Glutamatergic neuron (in vitro differentiated cells): ENCODE results near the gene SIAH2. TPM values are rescaled to one million over a fixed set of nuclear protein-coding genes. Genes with fewer than 3 reads are reported as not detected.

ENCODE experiments used
- DNase-seq: peaks from one replicate; pipeline ENCODE4 v3.0.0; 2022
- H3K27ac Mint-ChIP-seq: one replicate; pipeline ENCODE4 v1.8.0; 2020; ENCODE audit warnings: mild to moderate bottlenecking, mixed read lengths, inconsistent platforms; ENCODE audit not compliant: unreplicated experiment
- H3K27me3 Mint-ChIP-seq: one replicate; pipeline ENCODE4 v1.8.0; 2020; ENCODE audit warnings: mild to moderate bottlenecking, moderate library complexity, mixed read lengths, inconsistent platforms; ENCODE audit not compliant: unreplicated experiment
- H3K36me3 Mint-ChIP-seq: one replicate; pipeline ENCODE4 v1.8.0; 2020; ENCODE audit warnings: mild to moderate bottlenecking, mixed read lengths, inconsistent platforms; ENCODE audit not compliant: unreplicated experiment
- H3K4me1 Mint-ChIP-seq: one replicate; pipeline ENCODE4 v1.8.0; 2020; ENCODE audit warnings: mild to moderate bottlenecking, low read depth, mixed read lengths, inconsistent platforms; ENCODE audit not compliant: unreplicated experiment
- H3K4me3 Mint-ChIP-seq: one replicate; pipeline ENCODE4 v1.8.0; 2020; ENCODE audit warnings: mild to moderate bottlenecking, mixed read lengths, inconsistent platforms; ENCODE audit not compliant: unreplicated experiment
- H3K9me3 Mint-ChIP-seq: one replicate; pipeline ENCODE4 v1.8.0; 2020; ENCODE audit warnings: mild to moderate bottlenecking, moderate library complexity, mixed read lengths, inconsistent platforms; ENCODE audit not compliant: unreplicated experiment
- total RNA-seq: library from RNA; stranded (reverse); fragmentation: NEBNext Ultra II Directional; extraction: Animal tissue kit (Norgen Biotek cat#: 25700); gene quantifications from one replicate; pipeline ENCODE4 v1.2.1, GENCODE V29; 2021; ENCODE audit not compliant: unreplicated experiment
- TF ChIP-seq, protein P1 (sequence below): fragments of 200-600 bp; sonication (generic); IDR thresholded peaks from one replicate; pipeline ENCODE4 v1.5.0; 2021; ENCODE audit not compliant: partially characterized antibody, unreplicated experiment

The SIAH2 gene
- total RNA-seq, 1 donor from 2014 or later: 9.6 TPM

DNA sequence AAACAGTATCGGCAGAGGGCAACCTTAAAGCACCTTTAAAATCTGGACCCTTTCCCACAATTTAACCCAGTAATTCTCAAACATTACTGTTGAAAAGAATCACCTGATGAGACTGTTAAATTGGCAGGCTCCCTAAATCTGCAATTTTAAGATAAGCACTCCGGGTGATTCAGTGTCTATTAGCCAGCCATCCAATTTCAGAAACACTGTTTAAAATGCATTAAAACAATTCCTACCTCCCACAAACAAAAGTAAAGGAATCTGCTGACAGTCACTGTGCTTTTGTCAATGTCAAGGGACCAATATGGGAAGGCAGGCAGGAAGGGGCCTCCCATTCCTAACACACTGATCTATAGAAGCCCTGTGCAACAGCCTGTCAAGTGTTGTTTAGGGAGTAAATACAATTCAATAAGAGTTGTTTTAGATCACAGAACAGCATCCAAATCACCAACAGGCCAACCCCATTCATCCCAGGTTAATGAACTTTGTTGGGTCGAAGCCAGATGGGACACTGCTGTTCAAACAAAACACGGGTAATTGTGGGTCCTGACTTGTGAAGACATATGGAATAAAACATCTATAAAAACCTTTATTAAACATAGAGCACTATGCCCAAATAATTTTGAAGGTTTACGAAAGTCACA lies 21.4 kb downstream of the SIAH2 start:
- no peaks in the 10 kb centered on the region for H3K36me3 Mint-ChIP-seq
- no peak overlapping the region for H3K27ac Mint-ChIP-seq
- no peak overlapping the region for H3K4me3 Mint-ChIP-seq
- H3K9me3 Mint-ChIP-seq: peaks cover 2% of the 10 kb centered on the region
- peaks cover 2% of the 10 kb centered on the region for H3K27me3 Mint-ChIP-seq
- TF ChIP-seq, protein P1, sequence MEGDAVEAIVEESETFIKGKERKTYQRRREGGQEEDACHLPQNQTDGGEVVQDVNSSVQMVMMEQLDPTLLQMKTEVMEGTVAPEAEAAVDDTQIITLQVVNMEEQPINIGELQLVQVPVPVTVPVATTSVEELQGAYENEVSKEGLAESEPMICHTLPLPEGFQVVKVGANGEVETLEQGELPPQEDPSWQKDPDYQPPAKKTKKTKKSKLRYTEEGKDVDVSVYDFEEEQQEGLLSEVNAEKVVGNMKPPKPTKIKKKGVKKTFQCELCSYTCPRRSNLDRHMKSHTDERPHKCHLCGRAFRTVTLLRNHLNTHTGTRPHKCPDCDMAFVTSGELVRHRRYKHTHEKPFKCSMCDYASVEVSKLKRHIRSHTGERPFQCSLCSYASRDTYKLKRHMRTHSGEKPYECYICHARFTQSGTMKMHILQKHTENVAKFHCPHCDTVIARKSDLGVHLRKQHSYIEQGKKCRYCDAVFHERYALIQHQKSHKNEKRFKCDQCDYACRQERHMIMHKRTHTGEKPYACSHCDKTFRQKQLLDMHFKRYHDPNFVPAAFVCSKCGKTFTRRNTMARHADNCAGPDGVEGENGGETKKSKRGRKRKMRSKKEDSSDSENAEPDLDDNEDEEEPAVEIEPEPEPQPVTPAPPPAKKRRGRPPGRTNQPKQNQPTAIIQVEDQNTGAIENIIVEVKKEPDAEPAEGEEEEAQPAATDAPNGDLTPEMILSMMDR: no peak
- peaks cover 3% of the 10 kb centered on the region for H3K4me1 Mint-ChIP-seq
- DNase-seq: no peak

DNA sequence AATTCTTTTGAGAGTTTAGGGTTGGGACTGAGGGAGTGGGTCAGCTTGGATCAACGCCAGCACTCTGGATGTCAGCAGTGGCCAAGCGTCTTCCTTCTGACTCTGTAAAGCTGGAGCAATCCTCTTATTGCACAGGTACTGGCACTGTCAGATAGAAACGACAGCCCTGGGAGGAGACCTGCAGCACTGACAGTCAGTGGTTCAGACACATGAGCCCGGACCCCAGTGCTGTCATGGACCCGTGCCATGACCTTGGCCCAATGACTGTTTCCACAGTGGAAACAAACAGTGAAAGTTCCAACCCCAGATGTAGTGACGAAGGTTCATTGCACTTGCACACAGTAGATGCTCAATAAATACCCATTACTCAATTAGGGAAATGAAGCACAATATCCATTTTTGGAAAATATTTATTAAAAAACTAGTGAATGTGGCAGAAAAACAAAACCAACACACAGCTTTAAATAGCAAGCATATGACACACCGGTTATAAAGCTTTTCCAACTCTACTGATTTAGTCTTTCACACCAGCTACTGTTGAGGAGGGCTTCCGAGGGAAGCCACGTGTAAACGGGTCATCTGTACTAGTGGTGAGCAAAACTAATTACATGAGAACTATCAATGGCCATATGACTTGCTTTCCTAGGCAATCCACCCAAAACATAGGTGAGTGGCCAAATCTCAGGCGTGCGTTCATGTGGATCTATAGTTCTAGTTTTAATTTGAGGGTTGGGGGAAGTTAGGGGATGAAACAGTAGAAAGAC lies 22.1 kb downstream of the SIAH2 start:
- Mint-ChIP-seq H3K36me3 (no peaks in the 10 kb centered on the region), H3K4me3 (no peak overlapping the region), H3K9me3 (peaks cover 2% of the 10 kb centered on the region), H3K27me3 (peaks cover 4% of the 10 kb centered on the region), H3K4me1 (peaks cover 3% of the 10 kb centered on the region), H3K27ac (no peak overlapping the region)
- TF ChIP-seq, protein P1: no peak
- DNase-seq: no peak

DNA sequence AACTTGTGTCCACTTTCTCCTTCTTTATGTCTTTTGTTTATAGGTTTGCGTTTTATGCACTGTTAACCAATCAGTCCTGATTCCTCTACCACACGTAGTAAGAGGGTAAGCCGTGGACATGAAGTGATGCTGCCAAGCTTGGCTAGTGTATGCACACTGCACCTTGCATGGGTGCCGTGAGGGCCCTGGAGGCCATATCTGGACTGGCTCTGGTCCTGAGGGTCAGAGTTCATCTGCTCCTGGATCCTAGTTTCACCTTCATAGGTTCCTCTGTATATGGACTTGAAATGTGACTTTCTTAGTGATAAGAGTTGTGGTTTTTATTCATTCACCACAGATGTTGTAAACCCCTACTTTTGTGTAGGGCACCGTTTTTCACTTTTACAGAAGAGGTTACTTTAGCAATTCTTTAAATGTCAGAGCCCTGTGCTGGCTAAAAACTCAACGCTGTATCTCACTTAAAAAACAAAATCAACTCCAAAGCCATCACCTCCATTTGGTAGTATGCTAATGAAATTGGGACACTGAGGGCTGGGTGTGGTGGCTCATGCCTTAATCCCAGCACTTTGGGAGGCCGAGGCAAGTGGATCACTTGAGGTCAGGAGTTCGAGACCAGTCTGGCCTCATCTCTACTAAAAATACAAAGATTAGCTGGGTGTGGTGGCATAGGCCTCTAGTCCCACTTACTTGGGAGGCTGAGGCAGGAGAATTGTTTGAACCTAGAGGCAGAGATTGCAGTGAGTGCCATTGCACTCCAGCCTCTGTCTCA lies 22.9 kb downstream of the SIAH2 start:
- TF ChIP-seq, protein P1: no peak
- no peak overlapping the region for H3K27ac Mint-ChIP-seq
- H3K4me3 Mint-ChIP-seq: no peak overlapping the region
- peaks cover 3% of the 10 kb centered on the region for H3K4me1 Mint-ChIP-seq
- H3K27me3 Mint-ChIP-seq: peaks cover 7% of the 10 kb centered on the region
- H3K36me3 Mint-ChIP-seq: no peaks in the 10 kb centered on the region
- H3K9me3 Mint-ChIP-seq: peaks cover 2% of the 10 kb centered on the region
- DNase-seq: no peak

DNA sequence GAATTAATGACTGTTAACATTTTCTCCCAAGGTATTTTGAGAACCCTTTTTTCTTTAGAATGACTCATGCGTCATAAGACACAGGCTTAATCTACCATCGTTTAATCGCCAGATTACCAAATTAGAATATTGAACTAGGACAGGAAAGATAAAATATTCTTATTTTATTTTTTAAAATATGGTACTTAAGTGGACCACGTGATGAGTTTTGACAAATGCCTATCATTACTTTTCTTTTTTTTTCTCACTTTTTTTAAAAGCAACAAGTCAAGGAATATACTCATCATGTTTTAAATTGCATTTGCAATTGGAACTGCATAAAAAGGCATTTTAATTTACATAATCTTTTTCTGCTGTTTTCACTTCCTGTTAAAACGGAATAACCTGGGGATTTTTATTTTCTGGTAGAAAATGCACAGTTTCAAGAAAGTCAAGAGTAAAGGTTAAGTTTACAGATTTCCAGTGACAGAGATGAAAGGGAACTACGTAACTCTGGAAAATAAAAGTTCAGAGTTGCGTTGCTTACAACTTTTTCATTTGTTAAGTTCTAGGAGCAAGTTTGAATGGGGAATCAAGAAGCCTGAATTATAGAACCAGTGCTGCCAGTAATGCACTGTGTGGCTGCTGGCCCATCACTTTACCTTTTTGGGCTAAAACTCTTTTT lies 23.6 kb downstream of the SIAH2 start:
- H3K27ac Mint-ChIP-seq: no peak overlapping the region
- no peak for DNase-seq
- H3K36me3 Mint-ChIP-seq: no peaks in the 10 kb centered on the region
- H3K4me1 Mint-ChIP-seq: peaks cover 3% of the 10 kb centered on the region
- H3K27me3 Mint-ChIP-seq: peaks cover 5% of the 10 kb centered on the region
- peaks cover 2% of the 10 kb centered on the region for H3K9me3 Mint-ChIP-seq
- no peak overlapping the region for H3K4me3 Mint-ChIP-seq
- TF ChIP-seq, protein P1: no peak
